Immature natural killer cell (primary cell): ENCODE data around the gene EVI5. TPM values are rescaled to one million over a fixed set of nuclear protein-coding genes. Genes with fewer than 3 reads are reported as not detected.
A peak's percentile ranks its signal among the peaks of the same experiment; 100 is the strongest.

Experiments used
- DNase-seq, 3 donors: peaks; one replicate each; pipeline ENCODE4 v3.0.0; 2022; ENCODE audit warnings: mixed read lengths in 1 of 3
- H3K27ac Mint-ChIP-seq, 6 donors: one replicate each; pipeline ENCODE4 v1.8.0; 2020; ENCODE audit warnings: mixed read lengths in 6 of 6, mild to moderate bottlenecking in 5 of 6, inconsistent platforms in 4 of 6, moderate library complexity in 3 of 6
- H3K27me3 Mint-ChIP-seq, 3 donors: one replicate each; pipeline ENCODE4 v1.8.0; 2020 to 2021; ENCODE audit warnings: low read depth in 3 of 3, mild to moderate bottlenecking in 3 of 3, mixed read lengths in 3 of 3, moderate library complexity in 3 of 3, inconsistent platforms in 1 of 3
- H3K36me3 Mint-ChIP-seq, 3 donors: one replicate each; pipeline ENCODE4 v1.8.0; 2020; ENCODE audit warnings: mixed read lengths in 3 of 3, inconsistent platforms in 2 of 3, mild to moderate bottlenecking in 2 of 3
- H3K4me1 Mint-ChIP-seq, 2 donors: one replicate each; pipeline ENCODE4 v1.8.0; 2020; ENCODE audit warnings: inconsistent platforms in 2 of 2, mild to moderate bottlenecking in 2 of 2, mixed read lengths in 2 of 2, moderate library complexity in 1 of 2
- H3K4me3 Mint-ChIP-seq, 5 donors: one replicate each; pipeline ENCODE4 v1.8.0; 2020; ENCODE audit warnings: mild to moderate bottlenecking in 5 of 5, mixed read lengths in 5 of 5, inconsistent platforms in 3 of 5, moderate library complexity in 3 of 5
- H3K9me3 Mint-ChIP-seq, 6 donors: one replicate each; pipeline ENCODE4 v1.8.0; 2020; ENCODE audit warnings: mild to moderate bottlenecking in 6 of 6, mixed read lengths in 6 of 6, inconsistent platforms in 4 of 6, moderate library complexity in 3 of 6
- polyA plus RNA-seq, 3 donors: library from polyadenylated mRNA; unstranded; fragments of 300-500 nt; fragmentation: Illumina TruSeq; gene quantifications; one replicate each; pipeline ENCODE4 v1.2.3, GENCODE V29; 2021

The EVI5 gene
- polyA plus RNA-seq, 3 donors from 2014 or later: 0.39 to 2.2 (median 1.7) TPM

- Mint-ChIP-seq H3K4me1 (peaks cover 64 to 82% of the 10 kb centered on the region in 2 donors), H3K27me3 (peaks cover 14 to 26% (median 15%) of the 10 kb centered on the region in 3 donors), H3K36me3 (peaks cover 18 to 42% (median 24%) of the 10 kb centered on the region in 3 donors), H3K27ac (peak overlapping the region in 5 of 6 donors; percentile 53 to 92 (median 79)), H3K9me3 (no peaks in the 10 kb centered on the region), H3K4me3 (peak overlapping the region; percentile 51 to 76 (median 74))
- no peak for DNase-seq
Measured at GRCh38 chr1:92480200-92480812, 304.6 kb downstream of the EVI5 start.

GRCh38 chr1:92479587-92479986 is 305.3 kb downstream of the EVI5 start:
- Mint-ChIP-seq H3K9me3 (no peaks in the 10 kb centered on the region), H3K4me3 (peak overlapping the region; percentile 63 to 76 (median 74)), H3K27ac (peak overlapping the region; percentile 76 to 92 (median 83)), H3K36me3 (peaks cover 23 to 48% (median 30%) of the 10 kb centered on the region in 3 donors), H3K27me3 (peaks cover 10 to 24% (median 14%) of the 10 kb centered on the region in 3 donors), H3K4me1 (peaks cover 66 to 83% of the 10 kb centered on the region in 2 donors)
- DNase-seq: no peak

- Mint-ChIP-seq H3K36me3 (peaks cover 23 to 58% (median 30%) of the 10 kb centered on the region in 3 donors), H3K4me1 (peaks cover 67 to 85% of the 10 kb centered on the region in 2 donors), H3K27ac (peak overlapping the region; percentile 76 to 92 (median 83)), H3K27me3 (peaks cover 10 to 18% (median 12%) of the 10 kb centered on the region in 3 donors), H3K4me3 (peak overlapping the region; percentile 63 to 76 (median 74)), H3K9me3 (no peaks in the 10 kb centered on the region)
- no peak for DNase-seq
Measured at GRCh38 chr1:92478393-92478792, 306.5 kb downstream of the EVI5 start.

- H3K27ac Mint-ChIP-seq: peak overlapping the region; percentile 32 to 84 (median 70)
- peaks cover 51 to 79% of the 10 kb centered on the region in 2 donors for H3K4me1 Mint-ChIP-seq
- peaks cover 16 to 52% (median 26%) of the 10 kb centered on the region in 3 donors for H3K36me3 Mint-ChIP-seq
- DNase-seq: peak in 1 of 3 donors; percentile 9
- H3K9me3 Mint-ChIP-seq: no peaks in the 10 kb centered on the region
- peaks cover 6 to 12% (median 7%) of the 10 kb centered on the region in 3 donors for H3K27me3 Mint-ChIP-seq
- peak overlapping the region in 3 of 5 donors; percentile 23 to 49 (median 41) for H3K4me3 Mint-ChIP-seq
Measured at GRCh38 chr1:92476071-92476631, 308.8 kb downstream of the EVI5 start.

GRCh38 chr1:92475029-92475428 is 309.9 kb downstream of the EVI5 start:
- Mint-ChIP-seq H3K4me3 (peak overlapping the region in 1 of 5 donors; percentile 11), H3K27me3 (peaks cover 6 to 12% (median 6%) of the 10 kb centered on the region in 3 donors), H3K4me1 (peaks cover 52 to 85% of the 10 kb centered on the region in 2 donors), H3K9me3 (no peaks in the 10 kb centered on the region), H3K27ac (peak overlapping the region in 5 of 6 donors; percentile 59 to 88 (median 78)), H3K36me3 (peaks cover 24 to 59% (median 26%) of the 10 kb centered on the region in 3 donors)
- no peak for DNase-seq

GRCh38 chr1:92473781-92474495 is 311.0 kb downstream of the EVI5 start:
- Mint-ChIP-seq H3K4me3 (peak overlapping the region in 2 of 5 donors; percentile 18 to 62), H3K36me3 (peaks cover 15 to 54% (median 25%) of the 10 kb centered on the region in 3 donors), H3K4me1 (peaks cover 41 to 83% of the 10 kb centered on the region in 2 donors), H3K27me3 (peaks cover 4 to 9% (median 5%) of the 10 kb centered on the region in 3 donors), H3K27ac (peak overlapping the region; percentile 59 to 91 (median 80)), H3K9me3 (no peaks in the 10 kb centered on the region)
- peak in 1 of 3 donors; percentile 11 for DNase-seq

GRCh38 chr1:92470216-92470615 is 314.7 kb downstream of the EVI5 start:
- peaks cover 0 to 2% (median 0%) of the 10 kb centered on the region in 3 donors for H3K27me3 Mint-ChIP-seq
- no peak for DNase-seq
- no peaks in the 10 kb centered on the region for H3K9me3 Mint-ChIP-seq
- H3K36me3 Mint-ChIP-seq: peaks cover 5 to 29% (median 22%) of the 10 kb centered on the region in 3 donors
- H3K27ac Mint-ChIP-seq: peak overlapping the region in 2 of 6 donors; percentile 26 to 67
- peaks cover 29 to 72% of the 10 kb centered on the region in 2 donors for H3K4me1 Mint-ChIP-seq
- H3K4me3 Mint-ChIP-seq: no peak overlapping the region

GRCh38 chr1:92466683-92467352 is 318.1 kb downstream of the EVI5 start:
- Mint-ChIP-seq H3K4me1 (peaks cover 47 to 78% of the 10 kb centered on the region in 2 donors), H3K27me3 (no peaks in the 10 kb centered on the region), H3K36me3 (peaks cover 0 to 17% (median 14%) of the 10 kb centered on the region in 3 donors), H3K27ac (peak overlapping the region in 5 of 6 donors; percentile 43 to 85 (median 73)), H3K4me3 (no peak overlapping the region), H3K9me3 (no peaks in the 10 kb centered on the region)
- DNase-seq: no peak

GRCh38 chr1:92465256-92465647 is 319.7 kb downstream of the EVI5 start:
- no peaks in the 10 kb centered on the region for H3K9me3 Mint-ChIP-seq
- peaks cover 60 to 85% of the 10 kb centered on the region in 2 donors for H3K4me1 Mint-ChIP-seq
- no peaks in the 10 kb centered on the region for H3K27me3 Mint-ChIP-seq
- peaks cover 0 to 11% (median 8%) of the 10 kb centered on the region in 3 donors for H3K36me3 Mint-ChIP-seq
- no peak for DNase-seq
- H3K27ac Mint-ChIP-seq: peak overlapping the region in 5 of 6 donors; percentile 50 to 86 (median 76)
- peak overlapping the region; percentile 21 to 78 (median 68) for H3K4me3 Mint-ChIP-seq

GRCh38 chr1:92464588-92465255 is 320.2 kb downstream of the EVI5 start:
- Mint-ChIP-seq H3K4me3 (peak overlapping the region; percentile 39 to 78 (median 68)), H3K36me3 (peaks cover 0 to 7% (median 6%) of the 10 kb centered on the region in 3 donors), H3K27ac (peak overlapping the region; percentile 45 to 86 (median 64)), H3K4me1 (peaks cover 66 to 85% of the 10 kb centered on the region in 2 donors), H3K9me3 (no peaks in the 10 kb centered on the region), H3K27me3 (no peaks in the 10 kb centered on the region)
- peak in 2 of 3 donors; percentile 8 to 11 for DNase-seq

- Mint-ChIP-seq H3K4me3 (peak overlapping the region; percentile 1 to 53 (median 25)), H3K27ac (peak overlapping the region in 5 of 6 donors; percentile 2 to 73 (median 57)), H3K4me1 (peaks cover 66 to 74% of the 10 kb centered on the region in 2 donors), H3K27me3 (no peaks in the 10 kb centered on the region), H3K36me3 (no peaks in the 10 kb centered on the region), H3K9me3 (no peaks in the 10 kb centered on the region)
- DNase-seq: peak in 2 of 3 donors; percentile 10 to 24
Measured at GRCh38 chr1:92461364-92462097, 323.4 kb downstream of the EVI5 start.

- H3K9me3 Mint-ChIP-seq: no peaks in the 10 kb centered on the region
- peak overlapping the region; percentile 78 to 96 (median 92) for H3K27ac Mint-ChIP-seq
- H3K4me1 Mint-ChIP-seq: peaks cover 52 to 58% of the 10 kb centered on the region in 2 donors
- no peaks in the 10 kb centered on the region for H3K36me3 Mint-ChIP-seq
- peaks cover 0 to 5% (median 3%) of the 10 kb centered on the region in 3 donors for H3K27me3 Mint-ChIP-seq
- DNase-seq: no peak
- H3K4me3 Mint-ChIP-seq: peak overlapping the region; percentile 76 to 89 (median 85)
Measured at GRCh38 chr1:92459871-92460320, 325.0 kb downstream of the EVI5 start.
